ENCODE results near the gene AZGP1. TPM values are rescaled to one million over a fixed set of nuclear protein-coding genes. Genes with fewer than 3 reads are reported as not detected.
A peak's percentile ranks its signal among the peaks of the same experiment; 100 is the strongest.

AZGP1 gene
- total RNA-seq, 2 donors from 2014 or later = not detected

DNA sequence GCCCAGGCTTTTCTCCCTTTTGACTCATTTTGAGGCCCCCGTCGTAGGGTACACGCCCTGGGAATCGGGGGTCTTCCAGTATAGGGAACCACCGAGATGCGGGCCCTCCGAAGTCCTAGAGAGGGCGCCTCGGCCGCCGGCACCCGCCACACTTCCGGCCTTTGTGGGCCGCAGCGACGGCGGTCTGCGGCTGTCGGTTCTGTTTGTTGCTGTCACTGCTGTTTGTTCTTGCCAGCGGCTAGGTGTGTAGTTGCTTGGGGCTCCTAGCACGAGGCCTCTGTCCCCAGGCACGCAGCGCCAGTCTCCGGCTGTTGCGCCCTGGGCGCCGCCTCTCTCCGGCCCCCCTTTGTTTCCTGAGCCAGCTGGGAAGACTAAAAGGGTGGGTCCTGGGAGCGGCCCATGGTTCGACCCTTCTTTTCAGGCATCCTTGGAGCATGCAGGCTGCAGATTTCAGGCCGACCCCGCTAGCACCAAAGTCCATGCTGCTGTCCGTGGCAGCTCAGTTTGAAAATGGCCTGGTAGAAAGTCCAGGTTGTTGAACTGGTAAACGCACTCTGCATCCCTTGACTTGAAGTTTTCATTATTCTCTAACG is 21.8 kb upstream of the AZGP1 start:
- peaks cover 2% of the 10 kb centered on the region for H3K4me1 Mint-ChIP-seq
- Histone ChIP-seq H3K9me3 (ENCODE audit: control insufficient read depth, low read length) (no peaks in the 10 kb centered on the region), H3K27me3 (ENCODE audit: control insufficient read depth, insufficient read depth, low read length, poor library complexity, severe bottlenecking) (no peaks in the 10 kb centered on the region), H3K4me3 (ENCODE audit: low read length) (no peak overlapping the region), H3K36me3 (ENCODE audit: control insufficient read depth, insufficient read depth, low read length) (no peaks in the 10 kb centered on the region), H3K4me1 (ENCODE audit: control insufficient read depth, insufficient read depth, low read length) (no peaks in the 10 kb centered on the region), H3K27ac (ENCODE audit: low read depth, low read length) (no peak overlapping the region), H3K9ac (ENCODE audit: extremely low read depth, low read length, poor library complexity, severe bottlenecking) (no peak overlapping the region)
- peak; percentile 86 for DNase-seq
- H3K36me3 Mint-ChIP-seq (ENCODE audit: low read depth) = no peaks in the 10 kb centered on the region
- peaks cover 2% of the 10 kb centered on the region for H3K27me3 Mint-ChIP-seq (ENCODE audit: insufficient read depth)
- TF ChIP-seq CTCF (conservative IDR thresholded peaks at IDR 0.05) = peak; percentile 54
- H3K4me3 Mint-ChIP-seq = peak overlapping the region; percentile 49
- H3K9me3 Mint-ChIP-seq = no peaks in the 10 kb centered on the region
- whole genome bisulfite sequencing, 2 experiments (ENCODE audit: insufficient coverage in 1 of 2, insufficient read length in 1 of 2) = 87 to 90% methylated on average over 27 to 35 of the region's 35 CpGs
- peak overlapping the region; percentile 79 for H3K27ac Mint-ChIP-seq

GRCh38 chr7:99996755-99997544 is 21.1 kb upstream of the AZGP1 start:
- no peaks in the 10 kb centered on the region for H3K9me3 ChIP-seq (ENCODE audit: control insufficient read depth, low read length)
- no peaks in the 10 kb centered on the region for H3K27me3 ChIP-seq (ENCODE audit: control insufficient read depth, insufficient read depth, low read length, poor library complexity, severe bottlenecking)
- Mint-ChIP-seq H3K27ac (peak overlapping the region; percentile 79), H3K27me3 (ENCODE audit: insufficient read depth) (peaks cover 2% of the 10 kb centered on the region), H3K9me3 (no peaks in the 10 kb centered on the region), H3K36me3 (ENCODE audit: low read depth) (no peaks in the 10 kb centered on the region), H3K4me3 (peak overlapping the region; percentile 49), H3K4me1 (peaks cover 2% of the 10 kb centered on the region)
- TF ChIP-seq CTCF (conservative IDR thresholded peaks at IDR 0.05) = no peak
- H3K4me3 ChIP-seq (ENCODE audit: low read length) = no peak overlapping the region
- H3K9ac ChIP-seq (ENCODE audit: extremely low read depth, low read length, poor library complexity, severe bottlenecking) = no peak overlapping the region
- no peak for DNase-seq
- H3K4me1 ChIP-seq (ENCODE audit: control insufficient read depth, insufficient read depth, low read length) = no peaks in the 10 kb centered on the region
- no peak overlapping the region for H3K27ac ChIP-seq (ENCODE audit: low read depth, low read length)
- WGBS, 2 experiments (ENCODE audit: insufficient coverage in 1 of 2, insufficient read length in 1 of 2) = 89 to 92% methylated on average over 11 to 15 of the region's 15 CpGs
- no peaks in the 10 kb centered on the region for H3K36me3 ChIP-seq (ENCODE audit: control insufficient read depth, insufficient read depth, low read length)

DNA sequence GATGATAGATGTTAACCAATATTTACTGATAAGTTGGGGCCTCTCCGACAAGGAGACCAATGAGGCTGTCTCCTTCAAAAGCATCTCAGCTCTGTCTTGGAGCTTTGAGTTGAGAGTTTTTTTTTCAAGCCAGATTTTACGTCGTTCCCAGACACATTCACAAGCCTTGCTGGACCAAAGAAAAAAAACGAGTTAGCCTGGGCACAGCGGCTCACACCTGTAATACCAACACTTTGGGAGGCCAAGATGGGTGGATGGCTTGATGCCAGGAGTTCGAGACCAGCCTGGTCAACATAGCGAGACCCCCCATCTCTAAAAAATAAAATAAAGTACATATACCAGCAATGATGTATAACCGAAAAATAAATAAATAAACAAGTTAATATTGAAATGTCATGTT is 19.0 kb upstream of the AZGP1 start:
- Mint-ChIP-seq H3K9me3 (no peaks in the 10 kb centered on the region), H3K4me3 (no peak overlapping the region), H3K27ac (no peak overlapping the region), H3K36me3 (ENCODE audit: low read depth) (no peaks in the 10 kb centered on the region), H3K27me3 (ENCODE audit: insufficient read depth) (peaks cover 7% of the 10 kb centered on the region), H3K4me1 (peaks cover 2% of the 10 kb centered on the region)
- no peak for TF ChIP-seq CTCF (conservative IDR thresholded peaks at IDR 0.05)
- Histone ChIP-seq H3K4me1 (ENCODE audit: control insufficient read depth, insufficient read depth, low read length) (no peaks in the 10 kb centered on the region), H3K27ac (ENCODE audit: low read depth, low read length) (no peak overlapping the region), H3K9ac (ENCODE audit: extremely low read depth, low read length, poor library complexity, severe bottlenecking) (no peak overlapping the region), H3K9me3 (ENCODE audit: control insufficient read depth, low read length) (no peaks in the 10 kb centered on the region), H3K27me3 (ENCODE audit: control insufficient read depth, insufficient read depth, low read length, poor library complexity, severe bottlenecking) (peaks cover 7% of the 10 kb centered on the region), H3K36me3 (ENCODE audit: control insufficient read depth, insufficient read depth, low read length) (no peaks in the 10 kb centered on the region), H3K4me3 (ENCODE audit: low read length) (no peak overlapping the region)
- no peak for DNase-seq
- WGBS, 2 experiments (ENCODE audit: insufficient coverage in 1 of 2, insufficient read length in 1 of 2) = 86 to 89% methylated on average over 5 to 6 of the region's 8 CpGs

Data from endodermal cell (in vitro differentiated cells).